SK-N-SH (cell line): ENCODE data around the gene CLEC19A.

Experiments
- CTCF ChIP-seq: fragments of 200-600 bp; sonication (generic); IDR thresholded peaks from 2 replicates; pipeline ENCODE4 v1.6.1; 2017; ENCODE audit warnings: antibody characterized with exemption, mild to moderate bottlenecking, moderate library complexity
- EP300 ChIP-seq, 2 experiments: IDR thresholded peaks; 2 replicates each; pipeline versions ENCODE4 v1.4.0 to v1.6.1; 2012; ENCODE audit warnings: borderline replicate concordance in 1 of 2, low read depth in 1 of 2, low read length in 1 of 2
- FOSL2 ChIP-seq: IDR thresholded peaks from 2 replicates; pipeline ENCODE4 v1.4.0; 2012; ENCODE audit warnings: low read depth, mild to moderate bottlenecking, moderate library complexity, borderline replicate concordance
- JUND ChIP-seq: IDR thresholded peaks from 2 replicates; pipeline ENCODE4 v1.4.0; 2012
- NRF1 ChIP-seq: IDR thresholded peaks from 2 replicates; pipeline ENCODE4 v1.6.1; 2012; ENCODE audit warnings: low read depth, mild to moderate bottlenecking, low read length
- POLR2AphosphoS5 ChIP-seq: IDR thresholded peaks from 2 replicates; pipeline ENCODE4 v1.6.1; 2012; ENCODE audit warnings: low read depth, low read length
- REST ChIP-seq: IDR thresholded peaks from 2 replicates; pipeline ENCODE4 v1.6.1; 2012; ENCODE audit warnings: mild to moderate bottlenecking, low read depth, low read length, moderate library complexity
- RXRA ChIP-seq: IDR thresholded peaks from 2 replicates; pipeline ENCODE4 v1.4.0; 2012; ENCODE audit warnings: low read depth, mild to moderate bottlenecking, borderline replicate concordance
- SMC3 ChIP-seq: IDR thresholded peaks from 2 replicates; pipeline ENCODE4 v1.6.1; 2012; ENCODE audit warnings: low read depth, low read length, improper control_type of control experiment
- YY1 ChIP-seq: IDR thresholded peaks from 2 replicates; pipeline ENCODE4 v1.4.0; 2012; ENCODE audit warnings: low read depth, mild to moderate bottlenecking

GRCh38 chr16:19236561-19237209 lies 48.8 kb upstream of the CLEC19A start:
- TF ChIP-seq POLR2AphosphoS5 (no peak), NRF1 (no peak), CTCF (no peak), SMC3 (no peak), YY1 (no peak), FOSL2 (no peak), EP300 (IDR thresholded peaks at IDR 0.05; ENCODE audit: borderline replicate concordance in 1 of 2, low read depth in 1 of 2, low read length in 1 of 2) (no peak), REST (no peak), RXRA (no peak), JUND (no peak)
